C4-2B (cell line): ENCODE results near the gene HAO2.

Experiments
- ZFX ChIP-seq: fragments of 450-650 bp; IDR thresholded peaks from 2 replicates; pipeline ENCODE4 v1.6.1; 2017
- TF ChIP-seq, protein P1 (sequence below): fragments of 450-650 bp; conservative IDR thresholded peaks from 2 replicates; pipeline ENCODE4 v1.5.1; 2017; ENCODE audit warnings: mild to moderate bottlenecking

DNA sequence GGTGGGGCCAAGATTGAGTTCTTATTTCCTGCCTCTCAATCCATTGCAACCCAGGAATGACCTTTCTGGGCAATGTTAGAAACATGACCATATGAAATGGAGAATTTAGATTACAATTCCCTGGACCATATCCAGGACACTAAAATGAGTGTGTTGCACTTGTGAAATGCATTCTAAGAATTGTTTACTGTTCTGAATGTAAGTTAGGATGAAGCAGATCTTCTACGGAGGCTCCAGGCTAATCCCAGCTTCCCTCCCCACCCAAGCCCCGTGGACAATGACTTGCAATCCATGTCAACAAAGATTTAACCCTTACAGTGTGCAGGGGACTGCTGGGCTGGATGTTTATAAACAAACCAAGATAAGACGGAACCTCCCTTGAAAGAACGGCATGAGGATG, 31.7 kb upstream of the HAO2 start:
- TF ChIP-seq, protein P1, sequence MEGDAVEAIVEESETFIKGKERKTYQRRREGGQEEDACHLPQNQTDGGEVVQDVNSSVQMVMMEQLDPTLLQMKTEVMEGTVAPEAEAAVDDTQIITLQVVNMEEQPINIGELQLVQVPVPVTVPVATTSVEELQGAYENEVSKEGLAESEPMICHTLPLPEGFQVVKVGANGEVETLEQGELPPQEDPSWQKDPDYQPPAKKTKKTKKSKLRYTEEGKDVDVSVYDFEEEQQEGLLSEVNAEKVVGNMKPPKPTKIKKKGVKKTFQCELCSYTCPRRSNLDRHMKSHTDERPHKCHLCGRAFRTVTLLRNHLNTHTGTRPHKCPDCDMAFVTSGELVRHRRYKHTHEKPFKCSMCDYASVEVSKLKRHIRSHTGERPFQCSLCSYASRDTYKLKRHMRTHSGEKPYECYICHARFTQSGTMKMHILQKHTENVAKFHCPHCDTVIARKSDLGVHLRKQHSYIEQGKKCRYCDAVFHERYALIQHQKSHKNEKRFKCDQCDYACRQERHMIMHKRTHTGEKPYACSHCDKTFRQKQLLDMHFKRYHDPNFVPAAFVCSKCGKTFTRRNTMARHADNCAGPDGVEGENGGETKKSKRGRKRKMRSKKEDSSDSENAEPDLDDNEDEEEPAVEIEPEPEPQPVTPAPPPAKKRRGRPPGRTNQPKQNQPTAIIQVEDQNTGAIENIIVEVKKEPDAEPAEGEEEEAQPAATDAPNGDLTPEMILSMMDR: no peak
- TF ChIP-seq ZFX: no peak
